Panc1 (cell line): ENCODE measurements around the gene MAPK4.

Source experiments
- POLR2AphosphoS5 ChIP-seq: IDR thresholded peaks from 2 replicates; pipeline ENCODE4 v1.6.1; 2012; ENCODE audit warnings: mild to moderate bottlenecking, low read depth, low read length, moderate library complexity
- REST ChIP-seq, 2 experiments: IDR thresholded peaks; 2 replicates each; pipeline ENCODE4 v1.6.1; 2011 to 2012; ENCODE audit warnings: low read depth in 2 of 2, control low read depth in 1 of 2, low read length in 1 of 2, mild to moderate bottlenecking in 1 of 2, moderate library complexity in 1 of 2; ENCODE audit not compliant: insufficient read depth in 1 of 2
- SIN3A ChIP-seq: IDR thresholded peaks from 2 replicates; pipeline ENCODE4 v1.6.1; 2012; ENCODE audit warnings: low read depth, mild to moderate bottlenecking, low read length, moderate library complexity, borderline replicate concordance; ENCODE audit not compliant: insufficient read depth
- TCF7L2 ChIP-seq: IDR thresholded peaks from 2 replicates; pipeline ENCODE4 v1.6.1; 2011; ENCODE audit warnings: mild to moderate bottlenecking, low read depth, low read length, inconsistent platforms
- TF ChIP-seq, protein P1 (sequence below): fragments of 450-650 bp; IDR thresholded peaks from 2 replicates; pipeline ENCODE4 v1.5.1; 2017; ENCODE audit warnings: mild to moderate bottlenecking

DNA sequence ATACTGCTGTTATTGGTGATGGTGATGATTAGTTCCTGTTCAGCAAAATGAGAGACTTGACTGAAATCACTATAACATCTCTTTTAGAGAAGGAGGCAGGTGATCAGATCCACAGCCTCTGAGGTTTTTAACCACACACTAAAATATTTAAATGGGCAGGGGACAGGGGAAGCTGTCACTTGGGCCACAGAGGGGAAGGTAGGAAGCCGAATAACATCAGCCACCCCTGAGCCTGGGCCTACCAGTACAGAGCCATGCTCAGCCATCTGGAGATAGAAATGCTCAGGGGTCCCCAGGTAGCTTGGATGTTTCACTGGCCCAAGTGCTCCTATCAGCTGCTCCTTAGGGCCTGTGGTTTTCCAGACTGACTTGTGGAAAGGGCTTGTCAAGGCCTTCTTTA is 137.6 kb downstream of the MAPK4 start:
- TF ChIP-seq, protein P1, sequence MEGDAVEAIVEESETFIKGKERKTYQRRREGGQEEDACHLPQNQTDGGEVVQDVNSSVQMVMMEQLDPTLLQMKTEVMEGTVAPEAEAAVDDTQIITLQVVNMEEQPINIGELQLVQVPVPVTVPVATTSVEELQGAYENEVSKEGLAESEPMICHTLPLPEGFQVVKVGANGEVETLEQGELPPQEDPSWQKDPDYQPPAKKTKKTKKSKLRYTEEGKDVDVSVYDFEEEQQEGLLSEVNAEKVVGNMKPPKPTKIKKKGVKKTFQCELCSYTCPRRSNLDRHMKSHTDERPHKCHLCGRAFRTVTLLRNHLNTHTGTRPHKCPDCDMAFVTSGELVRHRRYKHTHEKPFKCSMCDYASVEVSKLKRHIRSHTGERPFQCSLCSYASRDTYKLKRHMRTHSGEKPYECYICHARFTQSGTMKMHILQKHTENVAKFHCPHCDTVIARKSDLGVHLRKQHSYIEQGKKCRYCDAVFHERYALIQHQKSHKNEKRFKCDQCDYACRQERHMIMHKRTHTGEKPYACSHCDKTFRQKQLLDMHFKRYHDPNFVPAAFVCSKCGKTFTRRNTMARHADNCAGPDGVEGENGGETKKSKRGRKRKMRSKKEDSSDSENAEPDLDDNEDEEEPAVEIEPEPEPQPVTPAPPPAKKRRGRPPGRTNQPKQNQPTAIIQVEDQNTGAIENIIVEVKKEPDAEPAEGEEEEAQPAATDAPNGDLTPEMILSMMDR: no peak
- TF ChIP-seq POLR2AphosphoS5 (no peak), REST (IDR thresholded peaks at IDR 0.05; ENCODE audit: insufficient read depth in 1 of 2, low read depth in 2 of 2, low read length in 1 of 2) (no peak), TCF7L2 (no peak), SIN3A (no peak)
